Fibroblast of lung (primary cell): Measurements from ENCODE around the gene CLDN7. TPM values are rescaled to one million over a fixed set of nuclear protein-coding genes. Genes with fewer than 3 reads are reported as not detected.
A peak's percentile ranks its signal among the peaks of the same experiment; 100 is the strongest.

ENCODE experiments used
- DNase-seq, 2 donors: peaks; one replicate each; pipeline versions ENCODE4 v3.0.0 to v3.0.0-alpha.2; 2010; ENCODE audit warnings: low read depth in 2 of 2
- H2AFZ ChIP-seq: 2 replicates; pipeline ENCODE4 v1.5.1; 2012; ENCODE audit warnings: low read length, control low read depth, inconsistent platforms
- H3K27ac ChIP-seq: 2 replicates; pipeline ENCODE4 v1.5.1; 2011; ENCODE audit warnings: low read length, control low read depth; ENCODE audit not compliant: insufficient read depth
- H3K27me3 ChIP-seq: 2 replicates; pipeline ENCODE4 v1.5.1; 2011; ENCODE audit warnings: mild to moderate bottlenecking, low read length; ENCODE audit not compliant: control insufficient read depth, insufficient read depth
- H3K36me3 ChIP-seq: 2 replicates; pipeline ENCODE4 v1.5.1; 2011; ENCODE audit warnings: low read length; ENCODE audit not compliant: control insufficient read depth, insufficient read depth
- H3K4me1 ChIP-seq: 2 replicates; pipeline ENCODE4 v1.5.1; 2011; ENCODE audit warnings: low read length; ENCODE audit not compliant: control insufficient read depth, insufficient read depth; ENCODE audit errors: extremely low read depth
- H3K4me2 ChIP-seq: 2 replicates; pipeline ENCODE4 v1.5.1; 2011; ENCODE audit warnings: low read length, control low read depth; ENCODE audit not compliant: insufficient read depth; ENCODE audit errors: extremely low read depth
- H3K4me3 ChIP-seq, 4 experiments: fragments of 200-600 bp in 1 of 4; sonication (generic) in 1 of 4; replicated peaks in 1 of 4; 2 replicates each; pipeline ENCODE4 v1.5.1; 2011 to 2016; ENCODE audit warnings: low read length in 4 of 4, low read depth in 3 of 4, mild to moderate bottlenecking in 3 of 4, control low read depth in 2 of 4, inconsistent platforms in 1 of 4, mixed read lengths in 1 of 4; ENCODE audit not compliant: insufficient read depth in 1 of 4; ENCODE audit errors: control extremely low read depth in 1 of 4
- H3K79me2 ChIP-seq: 2 replicates; pipeline ENCODE4 v1.5.1; 2012; ENCODE audit warnings: mild to moderate bottlenecking, low read length, inconsistent platforms; ENCODE audit not compliant: control insufficient read depth, insufficient read depth
- H3K9ac ChIP-seq: 2 replicates; pipeline ENCODE4 v1.5.1; 2011; ENCODE audit warnings: mild to moderate bottlenecking, low read length, control low read depth; ENCODE audit not compliant: insufficient read depth
- H3K9me3 ChIP-seq: 2 replicates; pipeline ENCODE4 v1.5.1; 2012; ENCODE audit warnings: low read depth, low read length; ENCODE audit not compliant: control insufficient read depth, insufficient read depth
- H4K20me1 ChIP-seq: 2 replicates; pipeline ENCODE4 v1.5.1; 2011; ENCODE audit warnings: low read length; ENCODE audit not compliant: control insufficient read depth, insufficient read depth; ENCODE audit errors: extremely low read depth
- CTCF ChIP-seq, 2 donors: IDR thresholded peaks in 1 of 2; conservative IDR thresholded peaks in 1 of 2; 1 replicate in 1 of 2; 2 replicates in 1 of 2; pipeline ENCODE4 v1.5.1; 2011 to 2012; ENCODE audit warnings: low read length in 2 of 2, control low read depth in 1 of 2, inconsistent platforms in 1 of 2, low read depth in 1 of 2, mild to moderate bottlenecking in 1 of 2
- EZH2 ChIP-seq: IDR thresholded peaks from 2 replicates; pipeline ENCODE4 v1.5.1; 2012; ENCODE audit warnings: low read length, control low read depth, mild to moderate bottlenecking; ENCODE audit errors: missing control alignments
- polyA plus RNA-seq, 2 donors: library from polyadenylated mRNA; depleted of rRNA in 1 of 2; stranded (reverse) in 1 of 2; unstranded in 1 of 2; fragments of >200 nt; gene quantifications; 2 replicates each; pipeline ENCODE4 v1.2.1, GENCODE V29; 2011 to 2012; ENCODE audit warnings: missing spikeins in 1 of 2
- total RNA-seq: library from RNA; depleted of rRNA; stranded (reverse); fragments of >200 nt; gene quantifications from 2 replicates; pipeline ENCODE4 v1.2.1, GENCODE V29; 2014

The CLDN7 gene
- total and polyA plus RNA-seq, 2 donors (not counting 1 experiment from before 2014, with no cell fraction given) = 1.0 to 17.2 TPM

DNA sequence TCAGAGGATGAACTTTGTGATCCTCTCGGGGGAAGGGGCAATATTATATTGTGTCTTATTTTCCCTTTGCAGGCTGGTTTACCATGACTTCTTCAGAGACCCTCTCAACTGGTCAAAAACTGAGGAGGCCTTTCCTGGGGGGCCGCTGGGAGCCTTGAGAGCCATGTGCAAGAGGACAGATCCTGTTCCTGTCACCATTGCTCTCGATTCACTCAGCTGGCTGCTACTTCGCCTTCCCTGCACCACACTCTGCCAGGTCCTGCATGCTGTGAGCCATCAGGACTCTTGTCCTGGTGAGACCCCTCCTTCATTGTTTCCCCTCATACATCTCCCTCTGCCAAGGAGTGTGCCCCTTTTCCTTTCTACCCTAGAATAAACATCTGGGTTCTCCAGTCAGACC, 7.8 kb downstream of the CLDN7 start:
- no peak for DNase-seq
- Histone ChIP-seq H3K4me3 (no peak overlapping the region), H3K9me3 (no peaks in the 10 kb centered on the region), H2AFZ (no peak overlapping the region), H3K79me2 (peaks cover 28% of the 10 kb centered on the region), H3K9ac (no peak overlapping the region), H3K36me3 (peaks cover 1% of the 10 kb centered on the region), H3K27ac (no peak overlapping the region), H3K4me1 (peaks cover 3% of the 10 kb centered on the region), H3K4me2 (no peak overlapping the region), H3K27me3 (no peaks in the 10 kb centered on the region), H4K20me1 (no peaks in the 10 kb centered on the region)
- TF ChIP-seq CTCF (conservative IDR thresholded peaks at IDR 0.05 in 1 of 2, IDR thresholded peaks at IDR 0.05 in 1 of 2; ENCODE audit: low read depth in 1 of 2, low read length in 2 of 2) = no peak
- no peak for TF ChIP-seq EZH2

DNA sequence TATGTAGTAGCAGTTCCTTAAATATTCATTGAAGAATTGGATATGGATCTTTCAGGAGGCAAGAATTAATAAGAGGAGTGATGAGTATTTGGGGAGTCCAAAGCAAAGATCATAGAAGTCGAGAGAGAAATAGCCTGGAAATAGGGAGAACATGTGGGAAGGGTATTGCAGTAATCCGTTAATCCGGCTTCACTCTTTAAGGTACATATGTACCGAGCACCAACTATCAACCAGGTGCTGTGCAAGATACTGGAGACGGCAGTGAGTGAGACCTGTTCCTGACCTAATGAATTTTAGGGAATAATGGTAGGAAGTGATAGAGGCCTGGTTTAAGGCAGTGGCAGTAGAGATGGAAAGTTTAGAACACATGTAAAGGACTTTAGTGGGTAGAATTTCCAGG, 9.2 kb downstream of the CLDN7 start:
- H4K20me1 ChIP-seq = no peaks in the 10 kb centered on the region
- H3K4me3 ChIP-seq = peak overlapping the region; percentile 72 to 96 (median 89)
- DNase-seq = no peak
- TF ChIP-seq CTCF (conservative IDR thresholded peaks at IDR 0.05 in 1 of 2, IDR thresholded peaks at IDR 0.05 in 1 of 2; ENCODE audit: low read depth in 1 of 2, low read length in 2 of 2) = no peak
- TF ChIP-seq EZH2 = no peak
- peak overlapping the region; percentile 90 for H3K4me2 ChIP-seq
- no peaks in the 10 kb centered on the region for H3K27me3 ChIP-seq
- peaks cover 1% of the 10 kb centered on the region for H3K36me3 ChIP-seq
- H3K4me1 ChIP-seq = peaks cover 7% of the 10 kb centered on the region
- H3K79me2 ChIP-seq = peaks cover 43% of the 10 kb centered on the region
- no peaks in the 10 kb centered on the region for H3K9me3 ChIP-seq
- no peak overlapping the region for H2AFZ ChIP-seq
- H3K9ac ChIP-seq = peak overlapping the region; percentile 96
- peak overlapping the region; percentile 99 for H3K27ac ChIP-seq

- Histone ChIP-seq H3K27ac (peak within 1 kb of the TSS; percentile 99), H4K20me1 (no peaks in the 10 kb centered on the region), H3K4me1 (peaks cover 7% of the 10 kb centered on the region), H3K36me3 (peaks cover 1% of the 10 kb centered on the region), H2AFZ (peak within 1 kb of the TSS; percentile 82), H3K27me3 (no peaks in the 10 kb centered on the region), H3K9me3 (no peaks in the 10 kb centered on the region), H3K4me2 (peak within 1 kb of the TSS; percentile 90), H3K9ac (peak within 1 kb of the TSS; percentile 96), H3K79me2 (peaks cover 49% of the 10 kb centered on the region), H3K4me3 (peak within 1 kb of the TSS; percentile 72 to 96 (median 90))
- no peak for TF ChIP-seq CTCF (conservative IDR thresholded peaks at IDR 0.05 in 1 of 2, IDR thresholded peaks at IDR 0.05 in 1 of 2; ENCODE audit: low read depth in 1 of 2, low read length in 2 of 2)
- TF ChIP-seq EZH2 = no peak
- DNase-seq = peak; percentile 94 to 96
Measured at GRCh38 chr17:7252176-7253043, 9.9 kb downstream of the CLDN7 start, which contains the start of gene ELP5. Gene ELP5, plus strand, starts transcription at chr17:7252215. Its CDS starts 336 bp downstream, at chr17:7252551.
